HG03135 (cell line): ENCODE results near the gene PAX7.
"Not testable (repeated sequence)": the region's sequence is repeated elsewhere in the genome, so short reads cannot be mapped to it uniquely, and the experiment has no call there.

Source experiments
- ATAC-seq: cut with Tn5 transposase; IDR thresholded peaks from one replicate; pipeline ENCODE4 v1.9.1; 2021; ENCODE audit warnings: mild to moderate bottlenecking, moderate library complexity; ENCODE audit not compliant: unreplicated experiment

The PAX7 gene

DNA sequence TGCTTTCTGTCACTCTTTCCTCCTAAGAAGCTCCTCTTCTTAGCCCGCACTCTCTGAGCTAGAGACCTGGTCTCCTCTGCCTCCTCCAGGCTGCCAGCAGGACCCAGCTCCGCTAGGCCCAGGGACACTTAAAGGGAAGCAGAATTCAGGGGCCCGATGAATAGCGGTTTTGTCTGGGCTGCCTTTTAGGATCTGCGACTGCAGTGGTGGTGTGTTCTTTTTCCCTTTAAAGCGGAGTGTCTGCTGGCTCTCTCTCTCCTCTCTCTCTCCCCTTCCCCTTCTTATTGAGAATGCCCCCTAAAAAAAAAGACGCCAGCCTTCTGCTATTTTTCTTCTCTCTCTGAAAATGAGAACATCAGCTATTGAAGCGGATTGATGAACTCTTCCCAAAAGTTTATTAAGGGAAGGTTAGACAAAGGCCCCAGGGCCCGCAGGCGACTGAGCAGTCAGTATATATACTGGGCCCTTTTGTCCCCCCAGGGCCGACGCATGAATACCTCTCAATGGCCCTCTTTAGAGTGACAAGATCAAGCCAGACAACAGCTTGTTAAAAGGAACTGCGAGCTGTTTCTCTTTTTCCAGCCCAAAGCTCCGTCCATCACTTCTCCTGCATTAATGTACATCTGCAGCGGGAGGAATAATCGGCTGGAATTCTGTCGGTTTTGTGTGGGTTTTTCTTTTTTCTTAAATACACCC, 27.0 kb downstream of the PAX7 start:
- no peak for ATAC-seq

DNA sequence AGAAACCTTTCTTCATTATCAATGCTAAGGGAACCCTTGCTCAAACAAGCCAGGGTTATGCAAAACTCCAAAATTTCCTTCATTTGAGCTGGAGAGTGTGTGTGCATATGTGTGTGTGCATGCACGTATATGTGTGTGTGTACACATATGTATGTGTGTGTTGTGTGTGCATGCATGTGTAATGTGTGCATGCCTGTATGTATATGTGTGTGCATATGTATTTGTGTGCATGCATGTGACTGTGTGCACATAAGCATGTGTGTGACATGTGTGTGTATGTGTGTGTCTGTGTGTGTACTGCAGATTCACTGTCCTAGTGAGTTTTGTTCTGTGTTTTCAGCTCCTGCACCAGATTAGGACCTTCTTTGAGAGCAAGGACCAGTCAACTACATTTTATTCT, 28.2 kb downstream of the PAX7 start:
- no peak for ATAC-seq

DNA sequence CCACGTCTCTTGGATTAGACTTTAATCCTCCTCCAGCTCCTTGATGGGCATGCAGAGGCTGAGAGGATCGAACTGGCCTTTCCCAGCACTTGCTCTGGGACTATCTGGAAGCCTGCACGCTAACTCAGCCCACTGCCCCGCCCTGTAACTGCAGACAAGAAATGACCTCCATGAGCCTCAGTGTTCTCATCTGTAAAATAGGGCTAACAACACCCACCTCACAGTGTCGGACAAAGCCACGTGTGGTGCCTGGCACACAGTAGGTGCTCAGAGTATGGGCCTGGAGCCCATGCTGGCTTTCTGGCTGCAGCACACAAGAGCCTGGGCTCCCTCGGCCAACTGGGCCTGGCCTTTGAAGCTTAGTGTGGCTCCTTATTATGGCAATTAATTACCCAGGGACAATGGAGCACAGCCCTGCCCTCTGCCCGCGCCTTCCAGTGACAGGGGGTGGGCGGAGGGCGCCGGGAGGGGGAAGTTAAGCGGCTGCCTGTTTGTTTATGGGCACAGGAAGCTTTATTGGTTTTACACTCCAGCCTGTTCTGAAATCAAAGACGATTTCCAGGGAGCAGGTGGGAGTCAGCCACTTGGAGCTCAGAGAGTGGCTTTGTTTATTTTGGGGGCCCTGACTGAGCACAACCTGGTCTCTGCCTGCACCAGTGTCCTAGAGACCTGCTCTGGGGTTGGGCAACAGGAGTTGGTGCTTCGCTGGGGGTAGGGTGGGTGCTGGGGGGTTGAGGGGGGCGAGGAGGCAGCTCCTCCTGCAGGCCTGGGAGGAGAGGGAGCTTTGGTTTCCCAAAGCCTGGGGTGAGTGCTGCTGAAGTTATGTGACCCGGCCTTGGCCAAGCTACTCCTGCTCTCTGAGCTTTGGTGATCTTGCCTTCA, 31.0 kb downstream of the PAX7 start:
- no peak for ATAC-seq

DNA sequence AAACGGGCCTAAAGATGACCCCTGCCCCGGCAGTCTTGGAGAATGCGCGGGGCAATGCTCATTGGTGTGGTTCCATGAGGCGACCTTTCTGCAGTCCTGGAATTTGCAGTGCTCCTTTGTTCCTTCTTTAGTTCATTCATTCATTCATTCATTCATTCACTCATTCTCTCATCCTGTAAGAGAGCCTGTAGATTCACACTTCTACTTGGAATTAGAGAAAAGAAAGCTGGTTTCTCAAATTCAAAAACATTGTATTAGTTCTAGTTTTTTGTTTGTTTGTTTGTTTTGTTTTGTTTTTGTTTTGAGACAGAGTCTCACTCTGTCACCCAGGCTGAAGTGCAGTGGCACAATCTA, 31.6 kb downstream of the PAX7 start:
- no peak for ATAC-seq

DNA sequence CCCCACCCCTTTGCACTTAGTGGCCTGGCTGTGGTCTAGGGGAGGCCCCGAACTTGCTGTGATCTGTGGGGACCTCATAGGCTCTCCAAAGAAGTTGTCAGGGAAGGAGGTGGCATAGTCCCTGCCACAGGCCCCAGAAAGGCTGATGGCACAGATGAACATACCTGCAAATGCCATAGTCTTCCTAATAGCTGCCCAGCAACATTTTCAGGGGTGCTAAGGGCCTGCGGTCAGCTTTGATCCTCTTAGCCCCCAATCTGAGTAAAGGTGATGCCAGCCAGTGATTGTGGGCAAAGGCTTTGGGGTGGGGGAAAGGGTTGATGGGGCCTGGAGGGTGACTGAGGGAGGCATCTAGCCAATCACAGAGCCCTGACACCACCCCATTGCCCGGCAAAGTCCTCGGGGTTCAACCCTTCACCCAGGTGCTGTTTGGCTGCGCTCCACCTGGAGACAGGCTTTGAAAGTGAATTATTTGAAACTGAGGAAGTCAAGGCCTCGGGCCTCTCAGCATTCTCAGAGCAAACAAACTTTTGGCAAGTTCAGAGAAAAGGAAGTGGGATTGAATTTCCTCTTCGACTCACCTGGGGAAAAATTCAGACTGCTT, 35.8 kb downstream of the PAX7 start:
- ATAC-seq, result no peak

DNA sequence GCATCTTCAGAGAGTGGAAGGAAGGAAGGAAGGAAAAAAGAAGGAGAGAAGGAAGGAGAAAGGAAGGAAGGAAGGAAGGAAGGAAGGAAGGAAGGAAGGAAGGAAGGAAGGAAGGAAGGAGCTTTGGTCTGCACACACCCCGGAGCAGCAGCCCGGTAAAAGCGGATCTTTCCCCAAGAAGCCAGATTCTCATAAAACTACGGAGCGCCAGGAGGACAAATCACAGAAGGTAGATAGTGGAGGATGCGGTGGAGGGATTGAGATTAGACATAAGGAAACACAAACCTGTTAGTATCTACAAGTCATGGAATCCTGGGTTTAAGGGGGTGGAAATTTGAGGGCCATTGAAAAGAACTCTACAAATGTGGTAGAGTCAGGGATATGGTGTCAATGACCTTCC, 36.7 kb downstream of the PAX7 start:
- ATAC-seq, result no peak

DNA sequence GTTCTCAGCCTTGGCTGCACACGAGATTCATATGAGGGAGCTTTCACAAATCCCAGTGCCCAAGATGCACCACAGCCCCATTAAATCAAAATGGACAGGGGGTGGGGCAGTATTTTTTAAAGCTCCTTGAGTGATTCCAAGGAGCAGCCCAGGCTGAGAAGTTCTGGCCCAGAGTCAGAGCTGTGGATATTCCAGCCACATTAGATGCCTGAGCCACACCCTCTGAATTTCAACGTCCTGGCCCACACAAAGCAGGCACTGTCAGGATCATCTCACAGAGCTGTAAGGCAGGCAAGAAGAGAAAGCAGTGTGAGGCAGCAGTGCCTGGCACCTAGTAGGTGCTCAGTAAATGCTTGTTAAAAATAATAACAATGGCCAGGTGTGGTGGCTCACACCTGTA, 37.4 kb downstream of the PAX7 start:
- ATAC-seq, result no peak

DNA sequence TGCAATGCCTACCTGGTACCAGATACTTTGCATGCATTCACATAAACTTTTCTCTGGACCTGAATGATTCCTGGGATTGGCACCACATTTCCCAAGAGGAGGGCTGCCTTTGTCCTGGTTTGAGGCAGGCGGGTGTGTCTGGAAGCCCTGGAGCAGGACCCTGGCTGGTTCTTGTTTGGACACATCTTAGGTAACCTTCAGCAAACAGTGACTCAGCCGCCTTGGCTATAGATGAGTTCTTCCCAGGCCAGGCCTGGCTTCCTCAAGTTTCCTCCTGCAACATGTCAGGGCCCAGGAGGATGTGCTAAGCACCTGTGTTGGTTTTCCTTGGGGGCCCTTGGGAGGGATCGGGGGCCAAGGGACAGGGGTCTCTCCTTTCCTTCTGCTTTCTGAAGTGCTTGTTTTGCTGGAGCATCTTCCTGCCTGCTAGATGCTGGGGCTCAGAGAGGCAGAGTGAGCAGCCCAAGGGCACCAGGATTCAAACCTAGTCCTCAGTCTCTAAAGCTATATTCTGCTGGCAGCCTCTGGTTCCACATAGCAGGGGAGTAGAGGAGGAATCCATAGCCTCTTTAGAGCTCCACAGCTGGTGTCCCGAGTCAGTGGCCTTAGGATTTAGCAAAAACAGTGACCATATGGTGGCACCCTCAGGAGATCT, 38.2 kb downstream of the PAX7 start:
- no peak for ATAC-seq

DNA sequence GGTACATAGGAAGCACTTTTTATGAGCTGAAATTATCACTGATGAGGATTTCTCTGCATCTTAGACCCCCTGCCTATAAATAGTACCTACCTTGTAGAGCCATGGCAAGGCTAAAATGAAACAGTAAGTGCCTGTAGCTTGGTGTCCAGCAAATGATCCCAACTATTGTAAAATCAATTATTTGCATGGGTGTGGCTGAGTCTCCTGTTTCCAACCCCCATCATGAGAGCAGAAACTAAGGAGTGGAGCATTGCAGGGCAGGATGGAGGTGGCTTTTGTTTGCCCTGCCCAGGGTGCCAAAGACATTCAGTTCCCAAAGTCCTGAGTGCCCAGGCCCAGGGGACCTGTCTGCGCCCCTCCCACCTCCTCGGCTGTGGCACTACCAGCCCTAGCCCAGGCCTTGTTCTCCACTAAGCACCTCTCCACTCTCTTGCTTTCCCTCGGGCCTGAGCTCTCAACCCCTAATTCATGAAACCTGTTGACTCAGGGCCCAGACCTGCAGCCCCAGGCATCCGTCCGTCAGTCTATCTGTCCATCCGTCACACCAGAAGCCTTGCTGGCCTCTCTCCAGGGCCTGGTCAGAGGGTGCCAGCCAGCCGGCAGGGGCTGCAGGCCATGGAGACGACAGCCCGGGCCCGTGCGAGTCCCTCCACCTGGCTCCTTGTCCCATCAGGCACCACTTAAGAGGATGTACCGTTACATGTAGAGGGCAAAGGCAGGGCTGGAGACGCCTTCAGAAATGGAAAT, 39.6 kb downstream of the PAX7 start:
- no peak for ATAC-seq

DNA sequence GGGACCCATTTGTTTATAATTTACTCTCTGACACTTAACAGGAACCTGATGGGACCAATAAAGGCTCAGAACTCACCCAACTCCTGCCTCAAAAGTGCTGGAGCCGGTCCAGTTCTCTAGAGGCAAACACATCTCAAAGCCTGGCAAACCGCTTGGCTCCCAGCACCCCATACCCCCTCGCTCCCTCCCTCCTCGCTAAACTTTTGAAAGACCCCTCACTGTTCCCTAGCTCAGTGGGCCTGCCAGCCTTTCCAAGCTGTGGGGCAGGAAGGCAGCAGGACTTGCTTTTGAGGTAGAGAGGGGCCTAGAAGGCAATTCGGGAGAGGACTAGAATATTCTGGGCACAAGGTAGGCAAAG, 40.2 kb downstream of the PAX7 start:
- no peak for ATAC-seq

DNA sequence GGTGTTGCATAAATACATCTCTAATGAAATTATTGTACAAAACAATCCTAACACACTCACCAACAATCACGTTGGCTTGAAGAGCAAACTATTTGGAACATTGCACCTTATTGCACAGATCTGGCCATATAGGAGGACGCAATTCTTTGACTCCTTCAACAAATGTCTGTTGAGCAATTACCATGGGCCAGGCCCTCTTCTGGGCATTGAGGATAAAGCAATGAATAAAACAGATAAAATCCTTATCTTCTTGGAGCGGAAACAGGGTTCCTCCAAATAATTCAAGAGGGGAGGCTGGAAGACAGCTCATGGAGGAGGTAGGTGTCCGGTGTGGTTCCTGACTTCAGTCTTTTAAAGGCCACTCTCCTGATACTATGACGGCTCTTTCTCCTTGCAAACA, 43.3 kb downstream of the PAX7 start:
- no peak for ATAC-seq

DNA sequence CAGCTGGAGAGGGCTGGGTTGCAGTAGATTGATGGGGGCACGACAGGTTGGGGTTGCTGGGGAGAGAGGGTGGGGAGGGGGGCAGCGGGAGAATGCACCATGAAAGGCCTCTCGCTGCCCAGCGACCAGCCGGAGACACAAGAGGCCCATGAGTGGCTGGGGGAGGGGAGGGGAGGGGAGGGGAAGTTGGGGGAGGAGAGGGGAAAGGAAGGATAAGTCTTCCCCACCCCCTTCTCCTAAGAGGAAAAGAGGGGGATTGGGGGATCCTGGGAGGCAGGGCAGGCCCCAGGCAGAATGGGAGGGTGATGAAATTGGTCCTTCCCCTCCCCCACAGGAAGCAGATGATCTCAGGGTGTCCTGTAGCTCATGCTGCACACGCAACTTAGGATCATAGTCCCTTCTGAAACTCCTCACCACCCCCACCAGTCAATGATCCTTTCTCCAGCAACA, 45.7 kb downstream of the PAX7 start:
- ATAC-seq, result no peak

DNA sequence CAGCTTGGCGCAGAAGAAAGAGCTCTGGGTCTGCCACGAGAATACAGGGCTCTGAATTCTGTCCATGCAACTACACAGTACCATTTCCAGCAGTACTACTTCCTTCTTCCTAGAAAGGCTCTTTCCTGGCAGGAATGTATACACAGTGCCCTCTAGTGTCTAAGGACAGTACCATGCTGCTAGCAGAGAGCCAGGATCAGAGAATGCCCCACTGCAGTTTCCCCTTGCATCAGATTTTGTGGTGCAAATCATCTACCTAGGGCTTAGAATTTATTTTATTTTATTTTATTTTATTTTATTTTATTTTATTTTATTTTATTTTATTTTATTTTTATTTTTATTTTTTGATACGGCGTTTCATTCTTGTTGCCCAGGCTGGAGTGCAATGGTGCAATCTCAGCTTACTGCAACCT, 50.8 kb downstream of the PAX7 start:
- ATAC-seq, result no peak

DNA sequence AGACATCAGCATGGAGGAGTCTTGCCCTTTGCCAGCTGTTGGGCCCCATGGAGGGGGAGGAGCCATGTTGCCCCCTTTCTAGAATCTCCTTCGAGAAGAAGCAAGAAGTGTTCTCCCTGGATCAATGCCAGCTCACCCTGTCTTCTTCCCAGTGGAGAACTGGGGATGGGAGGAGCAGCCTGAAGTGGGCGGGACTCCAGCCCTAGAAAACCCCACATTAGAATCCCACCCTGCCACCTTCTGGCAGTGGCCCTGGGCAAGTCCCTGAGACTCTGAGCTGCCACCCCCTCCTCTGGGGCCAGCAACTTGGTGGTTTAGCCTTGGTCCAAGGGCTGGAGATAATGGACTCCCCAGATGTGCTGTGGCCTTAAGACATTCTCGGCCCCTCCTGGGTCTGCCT, 51.7 kb downstream of the PAX7 start:
- ATAC-seq, result no peak

DNA sequence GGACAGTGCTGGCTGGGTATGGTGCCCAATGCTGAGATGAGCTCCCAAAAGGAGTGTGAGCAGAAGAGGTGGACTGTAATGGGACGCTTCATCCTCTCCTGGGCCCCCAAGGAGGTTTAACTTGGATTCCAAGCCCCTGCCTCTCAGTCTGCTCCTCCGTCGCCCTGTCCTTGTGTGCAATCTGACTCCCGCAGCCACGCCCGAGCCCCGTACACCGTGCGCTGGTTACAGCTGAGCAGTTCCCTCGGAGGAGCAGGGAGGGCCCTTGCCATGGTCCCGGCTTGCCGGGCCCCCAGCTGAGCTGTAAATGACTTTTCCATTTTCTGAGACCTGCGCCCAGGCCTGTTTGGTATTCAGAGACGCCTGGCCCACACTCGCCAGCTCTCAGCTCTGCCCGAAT, 53.7 kb downstream of the PAX7 start:
- no peak for ATAC-seq

DNA sequence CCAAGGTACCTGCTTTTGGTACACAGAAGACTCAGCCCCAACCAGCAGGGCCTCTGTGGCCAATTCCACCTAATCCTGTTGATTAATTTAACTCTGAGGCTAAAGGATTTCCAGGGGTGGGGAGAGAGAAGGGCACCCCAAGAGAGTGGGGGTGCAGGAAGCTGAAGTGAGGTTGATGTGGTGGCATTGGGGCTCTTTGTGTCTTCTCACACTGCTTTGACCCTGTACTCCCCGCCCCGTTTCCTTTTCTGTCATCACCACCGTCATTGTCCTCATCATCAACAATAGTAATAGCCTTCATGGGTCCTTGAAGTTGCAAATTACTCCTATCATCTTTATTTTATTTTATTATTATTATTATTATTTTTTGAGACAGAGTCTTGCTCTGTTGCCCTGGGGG, 55.9 kb downstream of the PAX7 start:
- no peak for ATAC-seq

DNA sequence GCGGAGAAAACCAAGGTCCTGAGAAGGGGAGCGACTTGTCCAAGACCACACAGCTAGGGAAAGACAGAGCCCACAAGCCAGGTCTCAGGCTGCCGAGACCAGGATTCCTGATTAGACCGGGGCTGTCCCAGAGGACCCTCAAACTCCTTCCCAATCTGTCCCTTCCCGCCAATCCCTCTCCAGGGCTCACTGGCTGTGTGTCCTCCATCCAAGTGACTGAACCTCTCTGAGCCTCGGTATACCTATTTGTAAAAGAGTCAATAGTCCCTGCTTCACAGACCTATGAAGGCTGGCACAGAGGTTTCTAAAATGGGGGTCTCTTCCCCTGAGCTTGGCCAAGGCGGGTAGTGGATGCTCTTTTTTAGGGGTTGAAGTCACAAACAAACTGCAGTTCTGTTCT, 56.6 kb downstream of the PAX7 start:
- no peak for ATAC-seq

DNA sequence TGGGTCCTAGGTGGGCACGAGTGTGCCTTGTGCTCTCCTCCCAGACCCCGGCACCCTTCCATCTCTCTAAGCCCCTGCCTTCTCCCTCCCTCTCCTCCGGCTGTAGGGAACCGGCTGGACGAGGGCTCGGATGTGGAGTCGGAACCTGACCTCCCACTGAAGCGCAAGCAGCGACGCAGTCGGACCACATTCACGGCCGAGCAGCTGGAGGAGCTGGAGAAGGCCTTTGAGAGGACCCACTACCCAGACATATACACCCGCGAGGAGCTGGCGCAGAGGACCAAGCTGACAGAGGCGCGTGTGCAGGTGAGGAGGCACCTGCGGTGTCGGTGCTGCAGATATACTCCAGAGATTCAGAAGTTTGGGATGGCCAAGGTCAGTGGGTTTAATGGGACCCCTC, 61.0 kb downstream of the PAX7 start:
- no peak for ATAC-seq

DNA sequence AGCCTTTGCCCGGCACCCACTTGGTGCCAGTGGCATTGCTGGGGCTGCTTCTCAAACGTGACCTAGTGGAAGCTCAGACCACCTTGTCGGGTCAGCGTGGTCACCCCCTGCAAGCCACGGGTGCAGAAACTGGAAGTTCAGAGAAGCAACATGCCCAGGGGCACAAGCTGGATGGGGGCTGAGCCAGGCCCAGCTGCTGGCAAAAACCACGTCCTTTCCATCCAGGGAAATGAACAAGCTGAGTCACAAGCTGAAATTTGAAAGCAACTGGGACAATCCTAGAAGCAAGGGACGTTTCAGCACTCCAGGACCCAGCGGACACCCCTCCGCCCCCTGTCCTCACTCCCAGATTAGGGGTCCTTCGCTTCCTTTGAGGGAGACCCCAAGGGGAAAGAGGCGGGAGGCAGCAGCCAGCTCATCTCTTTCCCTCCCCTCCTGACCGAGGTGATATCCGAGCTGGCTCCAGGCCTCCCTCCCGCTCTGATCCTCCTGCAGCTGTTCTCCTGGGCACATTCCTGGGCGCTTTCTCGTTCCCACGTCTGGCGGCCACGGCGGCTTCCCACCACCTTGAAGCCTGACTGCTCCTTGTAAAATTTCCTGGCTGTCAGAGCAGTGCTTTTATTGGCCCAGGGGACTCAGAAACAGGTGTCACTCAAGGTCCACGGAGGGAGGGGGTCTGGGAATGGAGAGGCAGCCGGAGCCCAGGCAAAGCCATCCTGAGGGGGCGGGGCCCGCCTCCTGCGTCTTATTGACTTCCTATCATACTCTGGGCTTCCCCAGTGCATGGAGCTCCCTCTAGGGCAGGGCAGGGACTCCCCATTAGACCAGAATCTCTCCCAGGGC, 62.8 kb downstream of the PAX7 start:
- ATAC-seq, result no peak

DNA sequence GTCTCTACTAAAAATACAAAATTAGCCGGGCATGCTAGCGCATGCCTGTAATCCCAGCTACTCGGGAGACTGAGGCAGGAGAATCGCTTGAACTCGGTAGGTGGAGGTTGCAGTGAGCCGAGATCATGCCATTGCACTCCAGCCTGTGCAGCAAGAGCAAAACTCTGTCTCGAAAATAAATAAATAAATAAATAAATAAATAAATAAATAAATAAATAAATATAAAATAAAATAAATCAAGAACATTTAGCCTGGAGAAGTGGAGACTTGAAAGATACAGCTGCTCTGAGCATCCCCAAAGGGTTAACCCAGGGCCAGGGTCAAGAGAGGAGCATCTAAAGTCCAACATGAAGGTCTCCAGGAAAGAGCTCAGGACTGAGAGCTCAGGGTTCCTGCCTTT, 63.6 kb downstream of the PAX7 start:
- ATAC-seq, result not testable (repeated sequence)
